ENCODE results near the gene NHLRC2.
"Not testable (repeated sequence)": the region's sequence is repeated elsewhere in the genome, so short reads cannot be mapped to it uniquely, and the experiment has no call there.

Gene NHLRC2

GRCh38 chr10:113854013-113854760 is at the start of gene NHLRC2, which contains the start of gene DCLRE1A:
Gene NHLRC2, plus strand, starts transcription at chr10:113854661. Its CDS starts 212 bp downstream, at chr10:113854873.
Gene DCLRE1A, minus strand, starts transcription at chr10:113854082. Its CDS starts 900 bp downstream, at chr10:113853182.
- DNase-seq, result peak; percentile 87

- no peak for DNase-seq
Measured at GRCh38 chr10:113806503-113806902, 48.0 kb upstream of the NHLRC2 start.

GRCh38 chr10:113808168-113808567 is 46.3 kb upstream of the NHLRC2 start:
- no peak for DNase-seq

- not testable (repeated sequence) for DNase-seq
Measured at GRCh38 chr10:113814700-113815099, 39.8 kb upstream of the NHLRC2 start.

- no peak for DNase-seq
Measured at GRCh38 chr10:113819989-113820388, 34.5 kb upstream of the NHLRC2 start.

GRCh38 chr10:113820507-113820906 is 34.0 kb upstream of the NHLRC2 start:
- DNase-seq, result no peak

GRCh38 chr10:113821306-113821705 is 33.2 kb upstream of the NHLRC2 start:
- DNase-seq, result not testable (repeated sequence)

- no peak for DNase-seq
Measured at GRCh38 chr10:113822174-113822573, 32.3 kb upstream of the NHLRC2 start.

GRCh38 chr10:113823389-113823788 is 31.1 kb upstream of the NHLRC2 start:
- DNase-seq, result no peak

- no peak for DNase-seq
Measured at GRCh38 chr10:113825791-113826190, 28.7 kb upstream of the NHLRC2 start.

- not testable (repeated sequence) for DNase-seq
Measured at GRCh38 chr10:113828567-113828966, 25.9 kb upstream of the NHLRC2 start.

- DNase-seq, result no peak
Measured at GRCh38 chr10:113842171-113842570, 12.3 kb upstream of the NHLRC2 start.

- DNase-seq, result no peak
Measured at GRCh38 chr10:113843972-113844485, 10.4 kb upstream of the NHLRC2 start.

GRCh38 chr10:113846036-113846435 is 8.4 kb upstream of the NHLRC2 start:
- DNase-seq, result no peak

GRCh38 chr10:113849140-113849803 is 5.2 kb upstream of the NHLRC2 start:
- DNase-seq, result no peak

- no peak for DNase-seq
Measured at GRCh38 chr10:113849946-113850345, 4.5 kb upstream of the NHLRC2 start.

- DNase-seq, result no peak
Measured at GRCh38 chr10:113853578-113854012, 866 bp upstream of the NHLRC2 start.

GRCh38 chr10:113854761-113855588 is 514 bp downstream of the NHLRC2 start:
- DNase-seq, result peak; percentile 50

GRCh38 chr10:113856563-113856962 is 2.1 kb downstream of the NHLRC2 start:
- peak; percentile 27 for DNase-seq

GRCh38 chr10:113857210-113857609 is 2.7 kb downstream of the NHLRC2 start:
- no peak for DNase-seq

GRCh38 chr10:113858541-113858940 is 4.1 kb downstream of the NHLRC2 start:
- no peak for DNase-seq

GRCh38 chr10:113859261-113859660 is 4.8 kb downstream of the NHLRC2 start:
- DNase-seq, result no peak

GRCh38 chr10:113865901-113866300 is 11.4 kb downstream of the NHLRC2 start:
- no peak for DNase-seq
